ENCODE results near the gene RANBP10. TPM values are rescaled to one million over a fixed set of nuclear protein-coding genes. Genes with fewer than 3 reads are reported as not detected.

Gene RANBP10
- total RNA-seq, result 4.7 TPM

DNA sequence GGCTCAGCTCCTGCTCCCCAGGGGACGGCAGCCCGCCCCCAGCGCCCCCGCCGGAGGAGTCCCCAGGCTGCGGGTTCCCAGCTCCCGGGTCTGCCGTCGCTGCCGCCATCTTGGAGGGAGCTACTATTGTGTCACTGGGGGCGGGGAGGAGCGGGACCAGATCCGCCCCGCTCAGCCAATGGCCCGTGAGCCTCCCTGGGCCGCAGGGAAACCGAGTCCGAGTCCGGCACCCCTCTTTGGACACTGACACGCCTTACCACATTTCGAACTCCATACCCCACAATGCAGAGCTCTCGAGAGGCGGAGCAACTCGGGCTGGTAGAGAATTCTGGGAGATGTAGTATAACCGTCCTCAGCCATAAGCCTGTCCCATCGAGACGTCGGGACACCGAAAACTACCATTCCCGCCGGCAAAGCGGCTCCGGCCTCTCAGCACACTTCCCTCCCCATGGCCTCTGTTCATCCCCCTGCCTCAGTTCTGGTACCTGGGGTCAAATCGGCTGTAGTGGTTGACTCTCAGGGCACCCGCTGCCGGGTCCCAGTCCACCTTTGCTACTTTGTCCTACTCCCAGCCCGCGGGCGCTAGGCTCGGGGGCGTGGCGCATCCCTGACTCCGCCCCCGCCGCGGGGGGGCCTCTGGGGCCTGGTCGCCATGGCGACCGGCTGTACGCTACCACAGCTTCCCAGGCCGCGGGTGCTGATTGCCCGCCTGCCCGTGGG, at the start of gene RANBP10, which contains the start of gene TSNAXIP1:
RANBP10 (minus strand) TSS at position 133 of the 720 bp plus-strand sequence; CDS start at position 109, 24 bp downstream.
TSNAXIP1 (plus strand) TSS at position 462 of the 720 bp plus-strand sequence. CDS start 261 bp downstream, outside the sequence.
- H3K27ac ChIP-seq (ENCODE audit: low read depth, low read length), result peak within 1 kb of the TSS; percentile 96
- peak within 1 kb of the TSS; percentile 84 to 99 (median 97) for H3K4me3 ChIP-seq (ENCODE audit: low read length in 3 of 3)
- H3K9ac ChIP-seq (ENCODE audit: low read depth in 1 of 3, low read length in 3 of 3), result peak within 1 kb of the TSS; percentile 97 to 100 (median 99)
- H3K4me1 ChIP-seq (ENCODE audit: control insufficient read depth in 3 of 3, insufficient read depth in 3 of 3, low read length in 3 of 3), result peaks cover 18 to 37% (median 20%) of the 10 kb centered on the region in 3 donors
- no peaks in the 10 kb centered on the region for H3K27me3 ChIP-seq (ENCODE audit: control insufficient read depth in 3 of 3, insufficient read depth in 3 of 3, low read length in 3 of 3)
- H3K36me3 ChIP-seq (ENCODE audit: control insufficient read depth in 3 of 3, insufficient read depth in 3 of 3, low read length in 3 of 3), result peaks cover 4 to 18% (median 16%) of the 10 kb centered on the region in 3 donors
- H3K9me3 ChIP-seq (ENCODE audit: control insufficient read depth in 3 of 3, low read length in 3 of 3), result no peaks in the 10 kb centered on the region

- no peaks in the 10 kb centered on the region for H3K9me3 ChIP-seq (ENCODE audit: control insufficient read depth in 3 of 3, low read length in 3 of 3)
- no peaks in the 10 kb centered on the region for H3K27me3 ChIP-seq (ENCODE audit: control insufficient read depth in 3 of 3, insufficient read depth in 3 of 3, low read length in 3 of 3)
- no peak overlapping the region for H3K4me3 ChIP-seq (ENCODE audit: low read length in 3 of 3)
- peak overlapping the region in 2 of 3 donors; percentile 57 to 59 for H3K9ac ChIP-seq (ENCODE audit: low read depth in 1 of 3, low read length in 3 of 3)
- peak overlapping the region; percentile 31 for H3K27ac ChIP-seq (ENCODE audit: low read depth, low read length)
- peaks cover 0 to 3% (median 0%) of the 10 kb centered on the region in 3 donors for H3K36me3 ChIP-seq (ENCODE audit: control insufficient read depth in 3 of 3, insufficient read depth in 3 of 3, low read length in 3 of 3)
- peaks cover 40 to 46% (median 41%) of the 10 kb centered on the region in 3 donors for H3K4me1 ChIP-seq (ENCODE audit: control insufficient read depth in 3 of 3, insufficient read depth in 3 of 3, low read length in 3 of 3)
These were observed 49.4 kb upstream of the RANBP10 start for GRCh38 chr16:67855789-67856188.

DNA sequence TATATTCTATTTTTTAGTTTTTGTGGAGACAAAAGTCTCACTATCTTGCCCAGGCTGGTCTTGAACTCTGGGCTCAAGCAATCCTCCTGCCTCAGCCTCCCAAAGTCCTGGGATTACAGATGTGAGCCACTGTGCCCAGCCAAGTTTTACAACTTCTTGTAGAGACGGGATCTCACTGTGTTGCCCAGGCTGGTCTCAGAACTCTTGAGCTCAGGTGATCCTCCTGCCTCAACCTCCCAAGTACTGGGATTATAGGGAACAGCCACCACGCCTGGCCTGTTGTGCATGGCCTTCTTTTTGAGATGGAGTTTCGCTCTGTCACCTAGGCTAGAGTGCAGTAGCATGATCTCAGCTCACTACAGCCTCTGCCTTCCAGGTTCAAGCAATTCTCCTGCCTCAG, 47.3 kb upstream of the RANBP10 start:
- Histone ChIP-seq H3K27ac (ENCODE audit: low read depth, low read length) (no peak overlapping the region), H3K9ac (ENCODE audit: low read depth in 1 of 3, low read length in 3 of 3) (no peak overlapping the region), H3K9me3 (ENCODE audit: control insufficient read depth in 3 of 3, low read length in 3 of 3) (no peaks in the 10 kb centered on the region), H3K4me3 (ENCODE audit: low read length in 3 of 3) (no peak overlapping the region), H3K36me3 (ENCODE audit: control insufficient read depth in 3 of 3, insufficient read depth in 3 of 3, low read length in 3 of 3) (peaks cover 0 to 6% (median 0%) of the 10 kb centered on the region in 3 donors), H3K27me3 (ENCODE audit: control insufficient read depth in 3 of 3, insufficient read depth in 3 of 3, low read length in 3 of 3) (no peaks in the 10 kb centered on the region), H3K4me1 (ENCODE audit: control insufficient read depth in 3 of 3, insufficient read depth in 3 of 3, low read length in 3 of 3) (peaks cover 37 to 42% (median 39%) of the 10 kb centered on the region in 3 donors)

- H3K4me1 ChIP-seq (ENCODE audit: control insufficient read depth in 3 of 3, insufficient read depth in 3 of 3, low read length in 3 of 3), result peaks cover 45 to 54% (median 47%) of the 10 kb centered on the region in 3 donors
- peak overlapping the region; percentile 95 for H3K27ac ChIP-seq (ENCODE audit: low read depth, low read length)
- peaks cover 0 to 9% (median 0%) of the 10 kb centered on the region in 3 donors for H3K36me3 ChIP-seq (ENCODE audit: control insufficient read depth in 3 of 3, insufficient read depth in 3 of 3, low read length in 3 of 3)
- H3K9me3 ChIP-seq (ENCODE audit: control insufficient read depth in 3 of 3, low read length in 3 of 3), result no peaks in the 10 kb centered on the region
- H3K27me3 ChIP-seq (ENCODE audit: control insufficient read depth in 3 of 3, insufficient read depth in 3 of 3, low read length in 3 of 3), result no peaks in the 10 kb centered on the region
- H3K4me3 ChIP-seq (ENCODE audit: low read length in 3 of 3), result peak overlapping the region; percentile 85 to 96 (median 87)
- H3K9ac ChIP-seq (ENCODE audit: low read depth in 1 of 3, low read length in 3 of 3), result peak overlapping the region; percentile 93 to 98 (median 97)
These were observed 41.8 kb upstream of the RANBP10 start for GRCh38 chr16:67848118-67848517.

- Histone ChIP-seq H3K9me3 (ENCODE audit: control insufficient read depth in 3 of 3, low read length in 3 of 3) (no peaks in the 10 kb centered on the region), H3K4me1 (ENCODE audit: control insufficient read depth in 3 of 3, insufficient read depth in 3 of 3, low read length in 3 of 3) (peaks cover 49 to 61% (median 53%) of the 10 kb centered on the region in 3 donors), H3K9ac (ENCODE audit: low read depth in 1 of 3, low read length in 3 of 3) (peak within 1 kb of the TSS; percentile 93 to 98 (median 97)), H3K4me3 (ENCODE audit: low read length in 3 of 3) (peak within 1 kb of the TSS; percentile 85 to 96 (median 88)), H3K27me3 (ENCODE audit: control insufficient read depth in 3 of 3, insufficient read depth in 3 of 3, low read length in 3 of 3) (no peaks in the 10 kb centered on the region), H3K27ac (ENCODE audit: low read depth, low read length) (peak within 1 kb of the TSS; percentile 95), H3K36me3 (ENCODE audit: control insufficient read depth in 3 of 3, insufficient read depth in 3 of 3, low read length in 3 of 3) (peaks cover 0 to 9% (median 0%) of the 10 kb centered on the region in 3 donors)
These were observed 40.9 kb upstream of the RANBP10 start, which contains the start of gene CENPT for GRCh38 chr16:67847064-67847861. CENPT (minus strand) TSS chr16:67847693; CDS start chr16:67833859, 13,834 bp downstream.

DNA sequence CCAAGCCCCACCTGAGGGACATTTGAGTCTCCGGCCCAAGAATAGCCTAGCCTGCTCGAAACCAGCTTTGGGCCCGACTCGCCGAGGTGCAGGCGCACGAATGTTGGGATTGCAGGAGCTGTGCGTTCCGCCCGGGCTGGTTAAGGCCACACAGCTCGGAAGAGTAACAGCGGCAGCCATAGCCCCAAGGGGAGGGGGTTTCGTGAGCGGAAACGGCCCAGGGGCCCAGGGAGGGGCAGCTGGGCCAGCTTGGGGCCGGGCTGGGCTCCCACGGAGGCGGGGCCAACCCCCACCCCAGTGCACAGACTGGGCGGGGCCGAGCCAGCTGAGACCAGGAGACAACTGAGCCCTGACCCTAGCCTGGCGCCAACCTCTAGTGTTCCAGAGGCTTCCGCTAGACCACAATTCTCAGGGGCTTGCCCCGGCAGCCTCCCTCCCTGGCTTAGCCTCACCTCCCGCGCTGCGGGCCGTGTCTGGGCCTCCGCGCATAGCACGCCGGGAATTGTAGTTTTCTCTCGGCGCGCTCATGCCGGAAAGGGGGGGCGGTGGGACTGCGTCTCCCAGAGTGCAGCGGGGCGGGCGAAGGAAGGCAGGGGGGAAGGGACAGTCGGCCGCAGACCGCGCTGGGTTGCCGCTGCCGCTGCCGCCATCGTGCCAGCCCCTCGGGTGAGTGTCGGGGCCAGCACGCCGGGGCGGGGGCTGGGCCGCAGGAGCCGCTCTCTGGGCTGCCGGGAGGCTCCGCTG, 40.1 kb upstream of the RANBP10 start, which contains the start of gene NUTF2:
NUTF2 (plus strand) TSS at position 614 of the 744 bp plus-strand sequence. CDS start 18,198 bp downstream, outside the sequence.
- Histone ChIP-seq H3K9ac (ENCODE audit: low read depth in 1 of 3, low read length in 3 of 3) (peak within 1 kb of the TSS; percentile 93 to 98 (median 97)), H3K27ac (ENCODE audit: low read depth, low read length) (peak within 1 kb of the TSS; percentile 95), H3K4me1 (ENCODE audit: control insufficient read depth in 3 of 3, insufficient read depth in 3 of 3, low read length in 3 of 3) (peaks cover 50 to 64% (median 55%) of the 10 kb centered on the region in 3 donors), H3K9me3 (ENCODE audit: control insufficient read depth in 3 of 3, low read length in 3 of 3) (no peaks in the 10 kb centered on the region), H3K4me3 (ENCODE audit: low read length in 3 of 3) (peak within 1 kb of the TSS; percentile 85 to 96 (median 88)), H3K27me3 (ENCODE audit: control insufficient read depth in 3 of 3, insufficient read depth in 3 of 3, low read length in 3 of 3) (no peaks in the 10 kb centered on the region), H3K36me3 (ENCODE audit: control insufficient read depth in 3 of 3, insufficient read depth in 3 of 3, low read length in 3 of 3) (peaks cover 0 to 9% (median 0%) of the 10 kb centered on the region in 3 donors)

- Histone ChIP-seq H3K9ac (ENCODE audit: low read depth in 1 of 3, low read length in 3 of 3) (peak overlapping the region; percentile 93 to 98 (median 97)), H3K9me3 (ENCODE audit: control insufficient read depth in 3 of 3, low read length in 3 of 3) (no peaks in the 10 kb centered on the region), H3K4me1 (ENCODE audit: control insufficient read depth in 3 of 3, insufficient read depth in 3 of 3, low read length in 3 of 3) (peaks cover 55 to 67% (median 57%) of the 10 kb centered on the region in 3 donors)
These were observed 39.6 kb upstream of the RANBP10 start for GRCh38 chr16:67846063-67846319.

DNA sequence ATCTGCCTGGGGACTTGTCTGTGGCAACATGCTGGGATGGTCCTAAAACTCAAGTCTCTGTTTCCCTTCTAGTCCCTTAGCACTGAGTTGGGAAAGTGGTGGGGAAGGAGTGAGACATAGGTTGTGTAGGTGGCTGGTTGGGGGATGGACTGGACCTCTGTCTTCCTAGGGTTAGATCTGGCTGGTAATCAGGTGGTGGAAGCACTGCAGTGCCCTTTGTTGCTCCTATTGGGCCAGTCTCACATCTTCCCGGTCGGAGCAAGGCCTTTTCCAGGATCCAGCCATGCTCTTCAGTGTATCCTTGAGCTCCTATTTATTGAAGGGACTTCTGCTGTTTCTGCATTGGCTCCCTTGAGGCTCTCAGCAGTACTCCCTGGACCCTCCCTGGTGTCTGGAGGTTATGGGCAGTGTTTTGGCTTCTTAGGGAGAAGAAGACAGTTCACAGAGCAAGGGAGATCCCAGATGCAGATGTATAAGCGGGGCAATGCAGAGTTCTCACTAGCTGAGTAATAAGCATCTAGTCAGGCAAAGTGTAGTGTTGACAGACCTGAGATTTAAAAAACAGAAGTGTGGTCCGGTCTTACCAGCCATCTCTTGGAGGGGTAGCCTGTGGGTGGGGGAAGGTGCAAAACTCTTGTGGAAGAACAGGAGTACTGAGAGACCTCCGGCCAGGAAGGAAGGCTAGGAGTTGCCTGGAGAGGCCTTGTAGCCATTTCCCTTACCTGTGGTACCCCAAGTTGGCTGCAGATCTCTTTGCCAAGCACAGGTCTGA, 39.1 kb upstream of the RANBP10 start:
- H3K27me3 ChIP-seq (ENCODE audit: control insufficient read depth in 3 of 3, insufficient read depth in 3 of 3, low read length in 3 of 3), result no peaks in the 10 kb centered on the region
- H3K36me3 ChIP-seq (ENCODE audit: control insufficient read depth in 3 of 3, insufficient read depth in 3 of 3, low read length in 3 of 3), result peaks cover 0 to 8% (median 0%) of the 10 kb centered on the region in 3 donors
- peak overlapping the region; percentile 71 to 96 (median 88) for H3K4me3 ChIP-seq (ENCODE audit: low read length in 3 of 3)
- H3K9ac ChIP-seq (ENCODE audit: low read depth in 1 of 3, low read length in 3 of 3), result peak overlapping the region; percentile 93 to 98 (median 97)
- peak overlapping the region; percentile 95 for H3K27ac ChIP-seq (ENCODE audit: low read depth, low read length)
- H3K4me1 ChIP-seq (ENCODE audit: control insufficient read depth in 3 of 3, insufficient read depth in 3 of 3, low read length in 3 of 3), result peaks cover 55 to 67% (median 57%) of the 10 kb centered on the region in 3 donors
- H3K9me3 ChIP-seq (ENCODE audit: control insufficient read depth in 3 of 3, low read length in 3 of 3), result no peaks in the 10 kb centered on the region

More at GRCh38 chr16:67846063-67846319, 39.6 kb upstream of the RANBP10 start:
- no peaks in the 10 kb centered on the region for H3K27me3 ChIP-seq (ENCODE audit: control insufficient read depth in 3 of 3, insufficient read depth in 3 of 3, low read length in 3 of 3)
- peak overlapping the region; percentile 95 for H3K27ac ChIP-seq (ENCODE audit: low read depth, low read length)
- H3K36me3 ChIP-seq (ENCODE audit: control insufficient read depth in 3 of 3, insufficient read depth in 3 of 3, low read length in 3 of 3), result peaks cover 0 to 9% (median 0%) of the 10 kb centered on the region in 3 donors
- H3K4me3 ChIP-seq (ENCODE audit: low read length in 3 of 3), result peak overlapping the region; percentile 71 to 96 (median 88)

All from skeletal muscle tissue (tissue), 4 donors.